Measurements from ENCODE around the gene MAP3K4.
A peak's percentile ranks its signal among the peaks of the same experiment; 100 is the strongest.
"Not testable (repeated sequence)": the region's sequence is repeated elsewhere in the genome, so short reads cannot be mapped to it uniquely, and the experiment has no call there.

MAP3K4 gene

GRCh38 chr6:161117308-161117707, 125.7 kb downstream of the MAP3K4 start:
- TF ChIP-seq ZFX (IDR thresholded peaks at IDR 0.05) (no peak), CTCF (conservative IDR thresholded peaks at IDR 0.05) (no peak)
- no peak overlapping the region for H3K27ac ChIP-seq

GRCh38 chr6:161117942-161118341, 126.4 kb downstream of the MAP3K4 start:
- TF ChIP-seq CTCF (conservative IDR thresholded peaks at IDR 0.05) = no peak
- no peak for TF ChIP-seq ZFX (IDR thresholded peaks at IDR 0.05)
- H3K27ac ChIP-seq = no peak overlapping the region

GRCh38 chr6:161123319-161123718, 131.8 kb downstream of the MAP3K4 start:
- not testable (repeated sequence) for H3K27ac ChIP-seq

- no peak for TF ChIP-seq ZFX (IDR thresholded peaks at IDR 0.05)
- no peak for TF ChIP-seq CTCF (conservative IDR thresholded peaks at IDR 0.05)
Observed at GRCh38 chr6:161125591-161125990, 134.0 kb downstream of the MAP3K4 start.

GRCh38 chr6:161127071-161127740, 135.6 kb downstream of the MAP3K4 start:
- TF ChIP-seq ZFX (IDR thresholded peaks at IDR 0.05) (no peak), CTCF (conservative IDR thresholded peaks at IDR 0.05) (no peak)
- no peak overlapping the region for H3K27ac ChIP-seq

More at GRCh38 chr6:161125591-161125990, 134.0 kb downstream of the MAP3K4 start:
- no peak overlapping the region for H3K27ac ChIP-seq

- TF ChIP-seq ZFX (IDR thresholded peaks at IDR 0.05) (no peak), CTCF (conservative IDR thresholded peaks at IDR 0.05) (no peak)
- no peak overlapping the region for H3K27ac ChIP-seq
Observed at GRCh38 chr6:161128230-161128629, 136.7 kb downstream of the MAP3K4 start.

- TF ChIP-seq CTCF (conservative IDR thresholded peaks at IDR 0.05) (no peak), ZFX (IDR thresholded peaks at IDR 0.05) (no peak)
- no peak overlapping the region for H3K27ac ChIP-seq
Observed at GRCh38 chr6:161128680-161129196, 137.2 kb downstream of the MAP3K4 start.

- TF ChIP-seq ZFX (IDR thresholded peaks at IDR 0.05) (no peak), CTCF (conservative IDR thresholded peaks at IDR 0.05) (no peak)
- H3K27ac ChIP-seq = peak overlapping the region; percentile 6; the same call in 1 of the 2 replicates
Observed at GRCh38 chr6:161130541-161130940, 139.0 kb downstream of the MAP3K4 start.
